VCaP (cell line): ENCODE measurements around the gene KIFC3.
"Not testable (repeated sequence)": the region's sequence is repeated elsewhere in the genome, so short reads cannot be mapped to it uniquely, and the experiment has no call there.

Source experiments
- H3K27ac ChIP-seq: fragments of 450-650 bp; 2 replicates; pipeline ENCODE4 v1.5.1; 2017
- TF ChIP-seq, protein P1 (sequence below): fragments of 450-650 bp; conservative IDR thresholded peaks from 2 replicates; pipeline ENCODE4 v1.5.1; 2017; ENCODE audit warnings: mild to moderate bottlenecking, moderate library complexity

The KIFC3 gene

GRCh38 chr16:57747496-57747895 is 54.8 kb downstream of the KIFC3 start:
- no peak overlapping the region for H3K27ac ChIP-seq
- TF ChIP-seq, protein P1, sequence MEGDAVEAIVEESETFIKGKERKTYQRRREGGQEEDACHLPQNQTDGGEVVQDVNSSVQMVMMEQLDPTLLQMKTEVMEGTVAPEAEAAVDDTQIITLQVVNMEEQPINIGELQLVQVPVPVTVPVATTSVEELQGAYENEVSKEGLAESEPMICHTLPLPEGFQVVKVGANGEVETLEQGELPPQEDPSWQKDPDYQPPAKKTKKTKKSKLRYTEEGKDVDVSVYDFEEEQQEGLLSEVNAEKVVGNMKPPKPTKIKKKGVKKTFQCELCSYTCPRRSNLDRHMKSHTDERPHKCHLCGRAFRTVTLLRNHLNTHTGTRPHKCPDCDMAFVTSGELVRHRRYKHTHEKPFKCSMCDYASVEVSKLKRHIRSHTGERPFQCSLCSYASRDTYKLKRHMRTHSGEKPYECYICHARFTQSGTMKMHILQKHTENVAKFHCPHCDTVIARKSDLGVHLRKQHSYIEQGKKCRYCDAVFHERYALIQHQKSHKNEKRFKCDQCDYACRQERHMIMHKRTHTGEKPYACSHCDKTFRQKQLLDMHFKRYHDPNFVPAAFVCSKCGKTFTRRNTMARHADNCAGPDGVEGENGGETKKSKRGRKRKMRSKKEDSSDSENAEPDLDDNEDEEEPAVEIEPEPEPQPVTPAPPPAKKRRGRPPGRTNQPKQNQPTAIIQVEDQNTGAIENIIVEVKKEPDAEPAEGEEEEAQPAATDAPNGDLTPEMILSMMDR = no peak

GRCh38 chr16:57747091-57747490 is 55.2 kb downstream of the KIFC3 start:
- H3K27ac ChIP-seq = no peak overlapping the region
- TF ChIP-seq, protein P1 = no peak

- H3K27ac ChIP-seq = not testable (repeated sequence)
Observed at GRCh38 chr16:57746316-57746715, 56.0 kb downstream of the KIFC3 start.

- no peak overlapping the region for H3K27ac ChIP-seq
- TF ChIP-seq, protein P1 = no peak
Observed at GRCh38 chr16:57745768-57746167, 56.5 kb downstream of the KIFC3 start.

GRCh38 chr16:57744642-57744903 is 57.7 kb downstream of the KIFC3 start:
- TF ChIP-seq, protein P1 = no peak

GRCh38 chr16:57743886-57744641 is 58.2 kb downstream of the KIFC3 start:
- TF ChIP-seq, protein P1 = no peak
- H3K27ac ChIP-seq = no peak overlapping the region

More at GRCh38 chr16:57744642-57744903, 57.7 kb downstream of the KIFC3 start:
- no peak overlapping the region for H3K27ac ChIP-seq

DNA sequence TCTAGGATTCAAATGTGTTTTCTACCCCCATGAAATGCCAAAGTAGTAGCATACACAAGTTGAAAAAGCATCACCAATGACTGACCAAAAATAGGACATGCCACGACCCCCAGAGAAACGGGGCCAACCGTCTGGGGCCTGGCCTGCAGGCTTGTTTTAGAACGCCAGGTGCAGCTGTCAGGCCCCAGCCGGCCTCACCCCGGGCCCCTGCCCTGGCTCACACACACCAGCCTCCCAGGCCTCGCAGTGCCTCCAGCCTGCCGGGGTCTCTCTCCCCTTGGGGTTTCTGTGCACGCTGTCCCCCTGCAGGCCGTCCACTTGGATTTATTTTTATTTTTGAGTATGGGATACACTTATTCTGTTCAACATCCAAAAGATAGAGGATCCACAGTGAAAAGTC is 58.8 kb downstream of the KIFC3 start:
- no peak overlapping the region for H3K27ac ChIP-seq
- TF ChIP-seq, protein P1 = no peak

DNA sequence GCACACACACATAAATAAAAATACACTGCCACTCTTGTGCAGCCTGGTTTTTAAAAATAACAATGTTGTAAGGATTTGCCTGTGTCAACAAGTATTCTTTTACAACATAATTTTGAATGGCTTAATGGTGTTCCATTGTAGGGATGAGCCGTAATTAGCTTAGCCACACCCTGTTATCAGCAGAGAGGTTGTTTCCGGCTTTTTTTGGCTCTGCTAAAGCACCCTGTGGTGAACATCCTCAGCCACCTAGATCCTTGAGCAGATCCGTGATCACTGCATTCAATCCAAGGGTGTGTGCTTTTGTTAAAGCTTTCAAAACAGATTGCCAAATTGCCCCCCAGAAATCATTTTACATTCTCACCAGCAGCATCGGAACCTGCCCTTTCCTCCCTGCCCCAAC is 59.7 kb downstream of the KIFC3 start:
- TF ChIP-seq, protein P1 = no peak
- H3K27ac ChIP-seq = no peak overlapping the region
